GM23248 (cell line): ENCODE measurements around the gene PCDHGB6. TPM values are rescaled to one million over a fixed set of nuclear protein-coding genes. Genes with fewer than 3 reads are reported as not detected.
"Not testable (repeated sequence)": the region's sequence is repeated elsewhere in the genome, so short reads cannot be mapped to it uniquely, and the experiment has no call there.

Source experiments
- DNase-seq: peaks from one replicate; pipeline ENCODE4 v3.0.0-alpha.2; 2015
- H2AFZ ChIP-seq: fragments of 200-600 bp; sonication (generic); 2 replicates; pipeline ENCODE4 v1.6.1; 2016; ENCODE audit warnings: antibody characterized with exemption
- H3F3A ChIP-seq: fragments of 200-600 bp; sonication (generic); 2 replicates; pipeline ENCODE4 v1.6.1; 2016; ENCODE audit warnings: mild to moderate bottlenecking, antibody characterized with exemption, mixed run types; ENCODE audit not compliant: insufficient read depth
- H3K27ac ChIP-seq: fragments of 200-600 bp; sonication (generic); 2 replicates; pipeline ENCODE4 v1.5.1; 2016; ENCODE audit warnings: mild to moderate bottlenecking
- H3K27me3 ChIP-seq: fragments of 200-600 bp; sonication (generic); replicated peaks from 2 replicates; pipeline ENCODE4 v1.6.1; 2016; ENCODE audit warnings: mild to moderate bottlenecking; ENCODE audit not compliant: insufficient read depth
- H3K36me3 ChIP-seq: fragments of 200-600 bp; sonication (generic); 2 replicates; pipeline ENCODE4 v1.6.1; 2016; ENCODE audit warnings: low read depth, mild to moderate bottlenecking
- H3K4me1 ChIP-seq: fragments of 200-600 bp; sonication (generic); 2 replicates; pipeline ENCODE4 v1.6.1; 2016; ENCODE audit warnings: mild to moderate bottlenecking; ENCODE audit not compliant: insufficient read depth
- H3K4me2 ChIP-seq: fragments of 200-600 bp; sonication (generic); one replicate; pipeline ENCODE4 v1.6.1; 2016; ENCODE audit warnings: mild to moderate bottlenecking; ENCODE audit not compliant: unreplicated experiment
- H3K4me3 ChIP-seq: fragments of 200-600 bp; sonication (generic); 2 replicates; pipeline ENCODE4 v1.5.1; 2016; ENCODE audit warnings: mild to moderate bottlenecking
- H3K79me2 ChIP-seq: fragments of 200-600 bp; sonication (generic); 2 replicates; pipeline ENCODE4 v1.6.1; 2016; ENCODE audit warnings: mild to moderate bottlenecking; ENCODE audit not compliant: insufficient read depth
- H3K9ac ChIP-seq: fragments of 200-600 bp; sonication (generic); 2 replicates; pipeline ENCODE4 v1.6.1; 2016; ENCODE audit warnings: mild to moderate bottlenecking
- H3K9me2 ChIP-seq: fragments of 200-600 bp; sonication (generic); 2 replicates; pipeline ENCODE4 v1.6.1; 2016; ENCODE audit warnings: mixed run types, mild to moderate bottlenecking, moderate library complexity; ENCODE audit not compliant: insufficient read depth
- H3K9me3 ChIP-seq: fragments of 200-600 bp; sonication (generic); one replicate; pipeline ENCODE4 v1.6.1; 2017; ENCODE audit warnings: low read depth
- H4K20me1 ChIP-seq: fragments of 200-600 bp; sonication (generic); 2 replicates; pipeline ENCODE4 v1.6.0; 2016; ENCODE audit not compliant: insufficient read depth
- EZH2 ChIP-seq: fragments of 200-600 bp; sonication (generic); IDR thresholded peaks from 2 replicates; pipeline ENCODE4 v1.6.1; 2018; ENCODE audit warnings: antibody characterized with exemption, mild to moderate bottlenecking; ENCODE audit not compliant: insufficient read depth, poor library complexity, severe bottlenecking
- EZH2phosphoT487 ChIP-seq: fragments of 200-600 bp; sonication (generic); IDR thresholded peaks from 2 replicates; pipeline ENCODE4 v1.6.1; 2018; ENCODE audit warnings: antibody characterized with exemption, moderate library complexity, mild to moderate bottlenecking, low read depth; ENCODE audit not compliant: insufficient read depth
- WGBS, 2 experiments: methylation state at CpG; one replicate each; pipeline ENCODE4 v1.1.6; 2015 to 2017; ENCODE audit warnings: low lambda C conversion rate in 2 of 2, low coverage in 1 of 2; ENCODE audit errors: missing lambda C conversion rate in 2 of 2; 5-methylcytosine and 5-hydroxymethylcytosine counted together
- in situ Hi-C: fragments of 300-500 bp; cut with MboI; formaldehyde crosslinking; loops from 2 replicates; pipeline ENCODE4 v1.15.0; 2020
- polyA plus RNA-seq: library from polyadenylated mRNA; unstranded; fragments of >200 nt; fragmentation: Nextera tagmentation; extraction: Ambion mirVana; gene quantifications from 2 replicates; pipeline ENCODE4 v1.2.1, GENCODE V29; 2016
- total RNA-seq: library from RNA; depleted of rRNA; stranded (reverse); fragments of >200 nt; shearing (Covaris generic); gene quantifications from 2 replicates; pipeline ENCODE4 v1.2.3, GENCODE V29; 2014

The PCDHGB6 gene
- total and polyA plus RNA-seq, 2 experiments from 2014 or later = 1.9 to 3.2 TPM

DNA sequence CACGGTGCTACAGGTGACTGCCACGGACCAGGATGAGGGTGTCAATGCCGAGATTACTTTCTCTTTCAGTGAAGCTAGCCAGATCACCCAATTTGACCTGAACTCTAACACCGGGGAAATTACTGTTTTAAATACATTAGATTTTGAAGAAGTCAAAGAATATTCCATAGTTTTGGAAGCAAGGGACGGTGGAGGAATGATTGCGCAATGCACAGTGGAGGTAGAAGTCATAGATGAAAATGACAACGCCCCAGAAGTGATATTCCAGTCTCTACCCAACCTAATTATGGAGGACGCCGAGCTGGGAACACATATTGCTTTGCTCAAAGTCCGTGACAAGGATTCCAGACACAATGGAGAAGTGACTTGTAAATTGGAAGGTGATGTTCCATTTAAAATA lies 19.2 kb upstream of the PCDHGB6 start:
- no peaks in the 10 kb centered on the region for H3K9me2 ChIP-seq
- H3K27ac ChIP-seq = no peak overlapping the region
- no peaks in the 10 kb centered on the region for H3K79me2 ChIP-seq
- in situ Hi-C loops = no loop called here
- H3K9me3 ChIP-seq = no peaks in the 10 kb centered on the region
- no peaks in the 10 kb centered on the region for H4K20me1 ChIP-seq
- H3K27me3 ChIP-seq = no peaks in the 10 kb centered on the region
- H3K36me3 ChIP-seq = no peaks in the 10 kb centered on the region
- H3K4me2 ChIP-seq = no peak overlapping the region
- no peak overlapping the region for H3K9ac ChIP-seq
- DNase-seq = no peak
- no peak overlapping the region for H2AFZ ChIP-seq
- no peak for TF ChIP-seq EZH2phosphoT487
- no peak for TF ChIP-seq EZH2
- H3F3A ChIP-seq = no peaks in the 10 kb centered on the region
- H3K4me1 ChIP-seq = no peaks in the 10 kb centered on the region
- 47% methylated on average over 10 of the region's 10 CpGs for WGBS, 2 experiments
- H3K4me3 ChIP-seq = no peak overlapping the region

DNA sequence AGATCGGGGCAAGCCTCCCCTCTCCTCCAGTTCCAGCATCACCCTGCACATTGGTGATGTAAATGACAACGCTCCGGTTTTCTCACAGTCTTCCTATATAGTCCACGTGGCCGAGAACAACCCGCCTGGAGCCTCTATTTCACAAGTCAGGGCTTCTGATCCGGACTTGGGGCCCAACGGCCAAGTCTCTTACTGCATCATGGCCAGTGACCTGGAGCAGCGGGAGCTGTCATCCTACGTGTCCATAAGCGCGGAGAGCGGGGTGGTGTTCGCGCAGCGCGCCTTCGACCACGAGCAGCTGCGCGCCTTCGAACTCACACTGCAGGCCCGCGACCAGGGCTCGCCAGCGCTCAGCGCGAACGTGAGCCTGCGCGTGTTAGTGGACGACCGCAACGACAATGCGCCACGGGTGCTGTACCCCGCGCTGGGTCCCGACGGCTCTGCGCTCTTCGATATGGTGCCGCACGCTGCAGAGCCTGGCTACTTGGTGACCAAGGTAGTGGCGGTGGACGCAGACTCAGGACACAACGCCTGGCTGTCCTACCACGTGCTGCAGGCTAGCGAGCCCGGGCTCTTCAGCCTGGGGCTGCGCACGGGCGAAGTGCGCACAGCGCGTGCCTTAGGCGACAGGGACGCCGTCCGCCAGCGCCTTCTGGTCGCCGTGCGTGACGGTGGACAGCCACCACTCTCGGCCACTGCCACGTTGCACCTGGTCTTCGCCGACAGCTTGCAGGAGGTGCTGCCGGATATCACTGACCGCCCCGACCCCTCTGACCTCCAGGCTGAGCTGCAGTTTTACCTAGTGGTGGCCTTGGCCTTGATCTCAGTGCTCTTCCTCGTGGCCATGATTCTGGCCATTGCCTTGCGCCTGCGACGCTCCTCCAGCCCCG lies 18.4 kb upstream of the PCDHGB6 start:
- H3K27me3 ChIP-seq = no peaks in the 10 kb centered on the region
- H3K9me2 ChIP-seq = no peaks in the 10 kb centered on the region
- no peaks in the 10 kb centered on the region for H3K36me3 ChIP-seq
- H4K20me1 ChIP-seq = no peaks in the 10 kb centered on the region
- H3K4me3 ChIP-seq = no peak overlapping the region
- TF ChIP-seq EZH2 (no peak), EZH2phosphoT487 (no peak)
- no peaks in the 10 kb centered on the region for H3K9me3 ChIP-seq
- 42 to 43% methylated on average over 56 to 72 of the region's 77 CpGs for WGBS, 2 experiments
- no peaks in the 10 kb centered on the region for H3F3A ChIP-seq
- H3K4me2 ChIP-seq = no peak overlapping the region
- H3K79me2 ChIP-seq = no peaks in the 10 kb centered on the region
- no peak overlapping the region for H2AFZ ChIP-seq
- no peak overlapping the region for H3K27ac ChIP-seq
- in situ Hi-C loops = no loop called here
- no peak overlapping the region for H3K9ac ChIP-seq
- no peaks in the 10 kb centered on the region for H3K4me1 ChIP-seq
- no peak for DNase-seq

DNA sequence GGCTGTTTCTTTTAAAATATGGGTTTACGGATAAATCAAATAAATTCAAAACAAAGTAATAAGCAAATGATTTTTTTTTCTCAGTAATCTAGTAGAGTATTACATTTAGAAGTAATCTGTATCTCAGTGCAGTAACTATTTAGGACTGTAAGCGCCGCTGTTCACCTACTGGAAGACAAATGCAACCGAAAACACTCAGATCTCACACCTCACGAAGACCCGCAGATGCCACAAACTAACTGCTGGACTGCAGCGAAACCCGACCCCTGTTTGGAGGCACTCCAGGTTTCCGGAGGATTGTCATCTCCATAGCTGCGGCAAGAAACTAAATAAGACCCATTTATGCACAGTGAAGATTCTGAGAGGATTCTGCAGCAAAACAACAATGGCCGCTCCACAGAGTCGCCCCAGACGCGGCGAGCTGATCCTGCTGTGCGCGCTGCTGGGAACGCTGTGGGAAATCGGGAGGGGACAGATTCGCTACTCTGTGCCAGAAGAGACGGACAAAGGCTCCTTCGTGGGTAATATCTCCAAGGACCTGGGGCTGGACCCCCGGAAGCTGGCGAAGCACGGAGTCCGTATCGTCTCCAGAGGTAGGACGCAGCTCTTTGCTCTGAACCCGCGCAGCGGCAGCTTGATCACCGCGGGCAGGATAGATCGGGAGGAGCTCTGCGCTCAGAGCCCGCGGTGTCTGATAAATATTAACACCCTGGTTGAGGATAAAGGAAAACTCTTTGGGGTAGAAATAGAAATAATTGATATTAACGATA lies 15.2 kb upstream of the PCDHGB6 start, which contains the start of gene PCDHGA8:
Gene PCDHGA8, plus strand, starts transcription at position 205 of the 770 bp plus-strand sequence. Its CDS starts 181 bp downstream, at position 386.
- H3K27ac ChIP-seq = no peak within 1 kb of the TSS
- H3K4me3 ChIP-seq = no peak within 1 kb of the TSS
- H3F3A ChIP-seq = peaks cover 5% of the 10 kb centered on the region; the same call in 1 of the 2 replicates
- H3K9me2 ChIP-seq = no peaks in the 10 kb centered on the region
- peak; percentile 48 for DNase-seq
- H3K4me2 ChIP-seq = no peak within 1 kb of the TSS
- H3K36me3 ChIP-seq = no peaks in the 10 kb centered on the region
- 38% methylated on average over 38 of the region's 38 CpGs for WGBS, 2 experiments
- 0 out of 2 replicates have a peak within 1 kb of the TSS, but pooled peaks have one; percentile 4 for H2AFZ ChIP-seq
- no peaks in the 10 kb centered on the region for H3K9me3 ChIP-seq
- no peaks in the 10 kb centered on the region for H3K79me2 ChIP-seq
- TF ChIP-seq EZH2phosphoT487 (no peak), EZH2 (no peak)
- no peaks in the 10 kb centered on the region for H3K27me3 ChIP-seq
- H4K20me1 ChIP-seq = no peaks in the 10 kb centered on the region
- H3K4me1 ChIP-seq = no peaks in the 10 kb centered on the region
- H3K9ac ChIP-seq = no peak within 1 kb of the TSS
- in situ Hi-C loops = no loop called here

DNA sequence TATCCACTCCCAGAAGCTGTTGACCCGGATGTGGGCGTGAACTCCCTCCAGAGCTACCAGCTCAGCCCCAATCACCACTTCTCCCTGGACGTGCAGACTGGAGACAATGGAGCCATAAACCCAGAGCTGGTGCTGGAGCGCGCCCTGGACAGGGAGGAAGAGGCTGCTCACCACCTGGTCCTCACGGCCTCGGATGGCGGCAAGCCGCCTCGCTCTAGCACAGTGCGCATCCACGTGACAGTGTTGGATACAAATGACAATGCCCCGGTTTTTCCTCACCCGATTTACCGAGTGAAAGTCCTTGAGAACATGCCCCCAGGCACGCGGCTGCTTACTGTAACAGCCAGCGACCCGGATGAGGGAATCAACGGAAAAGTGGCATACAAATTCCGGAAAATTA lies 14.6 kb upstream of the PCDHGB6 start:
- H3K9me3 ChIP-seq = no peaks in the 10 kb centered on the region

DNA sequence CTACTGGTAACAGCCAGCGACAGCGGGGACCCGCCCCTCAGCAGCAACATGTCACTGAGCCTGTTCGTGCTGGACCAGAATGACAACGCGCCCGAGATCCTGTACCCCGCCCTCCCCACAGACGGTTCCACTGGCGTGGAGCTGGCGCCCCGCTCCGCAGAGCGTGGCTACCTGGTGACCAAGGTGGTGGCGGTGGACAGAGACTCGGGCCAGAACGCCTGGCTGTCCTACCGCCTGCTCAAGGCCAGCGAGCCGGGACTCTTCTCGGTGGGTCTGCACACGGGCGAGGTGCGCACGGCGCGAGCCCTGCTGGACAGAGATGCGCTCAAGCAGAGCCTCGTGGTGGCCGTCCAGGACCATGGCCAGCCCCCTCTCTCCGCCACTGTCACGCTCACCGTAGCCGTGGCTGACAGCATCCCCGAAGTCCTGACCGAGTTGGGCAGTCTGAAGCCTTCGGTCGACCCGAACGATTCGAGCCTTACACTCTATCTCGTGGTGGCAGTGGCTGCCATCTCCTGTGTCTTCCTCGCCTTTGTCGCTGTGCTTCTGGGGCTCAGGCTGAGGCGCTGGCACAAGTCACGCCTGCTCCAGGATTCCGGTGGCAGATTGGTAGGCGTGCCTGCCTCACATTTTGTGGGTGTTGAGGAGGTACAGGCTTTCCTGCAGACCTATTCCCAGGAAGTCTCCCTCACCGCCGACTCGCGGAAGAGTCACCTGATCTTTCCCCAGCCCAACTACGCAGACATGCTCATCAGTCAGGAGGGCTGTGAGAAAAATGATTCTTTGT lies 13.2 kb upstream of the PCDHGB6 start:
- H4K20me1 ChIP-seq, H3K27ac ChIP-seq, H3K4me2 ChIP-seq, H3K9ac ChIP-seq, H3K4me3 ChIP-seq, H3K9me3 ChIP-seq, H3F3A ChIP-seq, in situ Hi-C loops, H3K27me3 ChIP-seq, H3K4me1 ChIP-seq, H3K36me3 ChIP-seq, H2AFZ ChIP-seq, H3K9me2 ChIP-seq, DNase-seq, H3K79me2 ChIP-seq: not testable (repeated sequence)
- 54 to 55% methylated on average over 38 to 44 of the region's 53 CpGs for WGBS, 2 experiments

More for the DNA sequence above, 14.6 kb upstream of the PCDHGB6 start:
- TF ChIP-seq EZH2phosphoT487 = no peak
- TF ChIP-seq EZH2 = no peak
- Histone ChIP-seq H2AFZ (no peak overlapping the region), H3K4me1 (no peaks in the 10 kb centered on the region), H3K4me2 (no peak overlapping the region), H3K79me2 (no peaks in the 10 kb centered on the region), H3K4me3 (no peak overlapping the region), H3K27me3 (no peaks in the 10 kb centered on the region), H3K27ac (no peak overlapping the region), H3K9me2 (no peaks in the 10 kb centered on the region), H3F3A (peaks cover 5% of the 10 kb centered on the region; the same call in 1 of the 2 replicates), H3K9ac (no peak overlapping the region), H3K36me3 (no peaks in the 10 kb centered on the region), H4K20me1 (no peaks in the 10 kb centered on the region)
- WGBS, 2 experiments = 41 to 43% methylated on average over 21 of the region's 21 CpGs
- in situ Hi-C loops = no loop called here
- no peak for DNase-seq

DNA sequence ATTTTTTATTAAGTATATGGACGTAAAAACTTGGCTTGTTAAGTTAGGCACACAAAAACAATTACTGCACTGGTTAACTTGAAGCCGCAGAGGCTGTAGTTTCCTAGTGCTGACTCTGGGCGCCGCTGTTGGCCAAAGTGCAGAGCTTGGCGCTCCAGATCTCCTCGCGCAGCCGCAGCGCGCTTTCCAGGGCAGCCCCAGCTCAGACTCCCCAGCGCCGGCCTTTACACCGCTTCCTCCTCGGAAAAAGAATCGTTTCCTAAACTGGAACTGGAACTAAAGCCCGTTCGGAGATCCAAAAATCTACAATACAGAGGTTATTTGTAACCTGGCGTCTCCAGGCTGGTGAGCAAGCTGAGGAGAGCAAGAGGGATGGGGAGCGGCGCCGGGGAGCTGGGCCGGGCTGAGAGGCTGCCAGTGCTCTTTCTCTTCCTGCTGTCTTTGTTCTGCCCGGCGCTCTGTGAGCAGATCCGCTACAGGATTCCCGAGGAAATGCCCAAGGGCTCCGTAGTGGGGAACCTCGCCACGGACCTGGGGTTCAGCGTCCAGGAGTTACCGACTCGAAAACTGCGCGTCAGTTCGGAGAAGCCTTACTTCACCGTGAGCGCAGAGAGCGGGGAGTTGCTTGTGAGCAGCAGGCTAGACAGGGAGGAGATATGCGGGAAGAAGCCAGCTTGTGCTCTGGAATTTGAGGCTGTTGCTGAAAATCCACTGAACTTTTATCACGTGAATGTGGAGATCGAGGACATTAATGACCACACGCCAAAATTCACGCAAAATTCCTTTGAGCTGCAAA lies 9.9 kb upstream of the PCDHGB6 start, which contains the start of gene PCDHGB5:
Gene PCDHGB5, plus strand, starts transcription at position 192 of the 796 bp plus-strand sequence. Its CDS starts 181 bp downstream, at position 373.
- H3K27me3 ChIP-seq, H3K4me1 ChIP-seq, H3K9me2 ChIP-seq, H3K27ac ChIP-seq, H3K36me3 ChIP-seq, H3F3A ChIP-seq, H4K20me1 ChIP-seq, in situ Hi-C loops, H3K9me3 ChIP-seq, H3K79me2 ChIP-seq: not testable (repeated sequence)
- peak within 1 kb of the TSS; percentile 62; the same call in 1 of the 2 replicates for H2AFZ ChIP-seq
- H3K4me2 ChIP-seq = peak within 1 kb of the TSS; percentile 47
- H3K4me3 ChIP-seq = peak within 1 kb of the TSS; percentile 72
- peak within 1 kb of the TSS; percentile 67 for H3K9ac ChIP-seq
- peak; percentile 68 for DNase-seq
- 23 to 24% methylated on average over 23 to 26 of the region's 43 CpGs for WGBS, 2 experiments
